GM19372 (cell line): Measurements from ENCODE around the gene RAB1A.

Experiments
- ATAC-seq: cut with Tn5 transposase; IDR thresholded peaks from one replicate; pipeline ENCODE4 v1.9.1; 2021; ENCODE audit warnings: mild to moderate bottlenecking, low read depth, moderate library complexity; ENCODE audit not compliant: unreplicated experiment

The RAB1A gene

GRCh38 chr2:65098741-65099140 lies 31.2 kb downstream of the RAB1A start:
- ATAC-seq, result no peak

DNA sequence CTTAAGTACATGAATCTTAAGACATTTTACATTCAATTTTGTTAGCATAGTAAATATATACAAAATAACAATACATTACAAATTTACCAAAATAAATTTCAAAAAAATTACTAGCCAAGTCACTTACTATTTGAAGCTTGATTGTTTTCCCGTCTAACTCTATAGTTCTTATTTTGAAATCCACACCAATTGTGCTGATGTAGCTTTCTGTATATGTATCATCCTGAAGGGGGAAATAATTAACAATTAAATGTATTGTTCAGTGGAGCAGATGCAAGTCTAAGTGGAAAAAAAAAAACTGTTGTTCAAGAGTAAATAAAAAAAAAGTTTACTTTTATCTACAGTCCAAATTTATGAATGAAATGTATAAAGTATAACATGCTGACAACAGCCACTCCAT lies 32.1 kb downstream of the RAB1A start:
- ATAC-seq, result no peak

DNA sequence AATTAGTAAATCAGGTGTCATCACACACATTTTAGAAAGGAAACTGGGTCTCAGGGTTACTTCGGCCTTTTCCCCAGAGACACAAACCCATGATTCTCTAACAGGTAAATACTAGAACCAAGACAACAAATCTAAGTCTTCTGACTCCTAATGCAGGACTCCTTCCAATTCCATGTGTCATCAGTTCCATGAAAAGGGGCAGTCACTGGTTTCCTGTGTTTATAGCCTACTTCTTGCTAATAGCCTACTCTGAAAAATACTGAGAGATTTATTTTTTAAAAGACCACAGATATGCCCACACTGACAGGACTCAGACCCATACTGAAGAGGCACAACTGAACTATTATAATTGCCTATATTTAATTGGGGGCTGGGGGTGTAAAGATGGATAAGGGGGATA lies 33.0 kb downstream of the RAB1A start:
- ATAC-seq, result no peak

- ATAC-seq, result no peak
Observed at GRCh38 chr2:65093211-65093610, 36.7 kb downstream of the RAB1A start.

GRCh38 chr2:65092791-65093190 lies 37.1 kb downstream of the RAB1A start:
- no peak for ATAC-seq

DNA sequence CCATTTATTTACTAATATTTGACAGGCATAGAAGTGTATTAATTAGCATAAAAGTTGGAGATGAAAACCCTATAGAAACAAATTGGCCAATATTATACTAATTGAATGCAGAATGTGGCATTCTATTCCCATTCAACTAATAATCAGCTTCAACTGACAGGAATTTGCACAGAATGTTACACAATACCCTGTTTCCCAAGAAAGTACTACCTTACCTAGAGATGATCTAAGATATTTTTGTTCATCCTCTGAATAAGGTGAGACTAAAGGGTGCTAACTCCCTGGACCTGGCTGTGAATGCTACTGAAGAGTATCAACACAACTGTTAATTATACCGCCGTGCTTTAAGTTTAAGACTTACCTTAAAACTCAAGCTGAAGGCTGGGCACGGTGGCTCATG lies 44.8 kb downstream of the RAB1A start:
- ATAC-seq, result no peak

DNA sequence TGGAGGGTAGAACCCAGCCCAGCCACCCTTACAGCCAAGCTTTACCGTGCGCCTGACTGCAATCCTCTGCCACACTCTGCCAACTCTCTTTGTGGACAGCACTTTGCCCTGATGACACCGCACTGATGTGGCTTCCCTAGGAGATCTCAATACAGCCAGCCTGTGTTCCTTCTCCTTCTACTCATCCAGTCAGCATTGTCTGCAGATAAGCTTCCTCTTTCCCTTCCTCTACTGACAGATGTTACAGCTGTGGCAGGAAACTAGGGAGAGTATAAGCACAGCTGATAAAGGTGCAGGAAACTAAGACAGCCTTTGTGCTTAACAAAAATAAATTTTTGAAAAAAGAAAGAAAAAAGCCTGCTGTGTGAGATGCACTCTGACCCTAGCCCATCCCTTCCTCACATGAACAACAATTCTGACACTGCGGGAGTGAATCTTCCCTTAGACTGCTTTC lies 48.6 kb downstream of the RAB1A start:
- no peak for ATAC-seq

DNA sequence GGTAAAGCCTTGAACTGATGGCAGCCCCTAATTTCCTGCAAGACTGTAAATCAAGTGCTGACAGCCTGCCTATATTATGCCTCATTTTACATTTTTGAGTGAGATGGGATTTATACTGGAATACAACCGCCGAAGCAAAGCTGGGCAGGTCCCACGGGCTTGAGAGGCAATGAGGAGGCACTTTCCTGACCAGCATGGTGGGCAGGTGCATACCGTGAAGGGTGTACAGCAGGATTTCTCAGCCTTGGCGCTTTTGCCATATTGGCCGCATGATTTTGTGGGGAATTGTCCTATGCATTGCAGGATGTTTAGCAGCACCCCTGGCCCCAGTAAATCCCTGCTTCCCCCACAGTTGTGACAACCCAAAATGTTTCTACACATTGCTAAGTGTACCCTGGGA lies 50.9 kb downstream of the RAB1A start:
- no peak for ATAC-seq

DNA sequence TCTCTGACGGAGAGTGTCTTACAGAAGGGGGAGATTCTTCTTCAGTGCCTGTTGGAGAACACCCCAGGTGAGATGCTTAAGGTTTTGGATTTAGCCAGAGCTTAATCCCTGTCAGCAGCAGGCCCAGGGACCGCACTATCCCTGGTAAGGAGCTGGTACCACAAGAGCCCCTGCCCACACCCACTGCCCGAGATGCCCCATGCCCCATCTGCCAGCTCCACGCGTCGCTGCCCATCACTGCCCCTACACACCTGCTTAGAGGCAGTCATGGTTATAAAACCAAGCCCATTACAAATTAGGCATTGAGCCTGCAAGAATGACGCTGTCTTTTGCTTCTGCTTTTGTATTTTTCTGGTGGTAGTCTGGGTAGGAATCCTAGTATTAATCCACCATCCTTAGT lies 52.0 kb downstream of the RAB1A start:
- ATAC-seq, result no peak

GRCh38 chr2:65076345-65076710 lies 53.6 kb downstream of the RAB1A start:
- ATAC-seq, result no peak

GRCh38 chr2:65075605-65076344 lies 54.1 kb downstream of the RAB1A start:
- ATAC-seq, result no peak

- ATAC-seq, result no peak
Observed at GRCh38 chr2:65075176-65075575, 54.7 kb downstream of the RAB1A start.

- ATAC-seq, result no peak
Observed at GRCh38 chr2:65073879-65074565, 55.9 kb downstream of the RAB1A start.

GRCh38 chr2:65072181-65072970 lies 57.5 kb downstream of the RAB1A start:
- ATAC-seq, result peak; percentile 58

- no peak for ATAC-seq
Observed at GRCh38 chr2:65071499-65072180, 58.3 kb downstream of the RAB1A start.

- ATAC-seq, result no peak
Observed at GRCh38 chr2:65070856-65071255, 59.0 kb downstream of the RAB1A start.

- ATAC-seq, result no peak
Observed at GRCh38 chr2:65070172-65070830, 59.6 kb downstream of the RAB1A start.

DNA sequence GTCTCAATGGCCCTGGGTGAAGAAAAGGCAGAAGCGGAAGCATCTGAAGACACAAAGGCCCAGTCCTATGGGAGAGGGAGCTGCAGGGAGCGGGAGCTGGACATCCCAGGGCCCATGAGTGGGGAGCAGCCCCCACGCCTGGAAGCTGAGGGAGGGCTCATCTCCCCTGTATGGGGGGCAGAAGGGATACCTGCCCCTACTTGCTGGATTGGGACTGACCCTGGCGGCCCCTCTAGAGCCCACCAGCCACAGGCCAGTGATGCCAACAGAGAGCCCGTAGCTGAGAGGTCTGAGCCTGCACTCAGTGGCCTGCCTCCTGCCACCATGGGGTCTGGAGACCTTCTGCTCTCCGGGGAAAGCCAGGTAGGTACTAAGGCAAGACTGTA lies 60.5 kb downstream of the RAB1A start:
- no peak for ATAC-seq

- no peak for ATAC-seq
Observed at GRCh38 chr2:65067806-65068553, 61.9 kb downstream of the RAB1A start.
